Panc1 (cell line): Measurements from ENCODE around the gene COL11A1. TPM values are rescaled to one million over a fixed set of nuclear protein-coding genes. Genes with fewer than 3 reads are reported as not detected.
"Not testable (repeated sequence)": the region's sequence is repeated elsewhere in the genome, so short reads cannot be mapped to it uniquely, and the experiment has no call there.

Source experiments
- ATAC-seq: fragments of 200-7000 bp; cut with Tn5 transposase; 2 replicates; pipeline ENCODE4 v1.9.1; 2020; ENCODE audit warnings: mild to moderate bottlenecking, moderate library complexity
- BruUV-seq: library from RNA; stranded (reverse); fragments of 400-500 nt; replicated peaks from 2 replicates; lab custom pipeline; 2021; lab: Mats Ljungman, UMichigan
- CTCF ChIA-PET: fragments of 300-600 bp; sonication (Branson Sonifier 250); formaldehyde crosslinking; loops from one replicate; lab custom pipeline; 2022; ENCODE audit warnings: antibody characterized with exemption; lab: Charles Lee
- POLR2A ChIA-PET: fragments of 300-600 bp; sonication (Branson Sonifier 250); formaldehyde crosslinking; loops from one replicate; lab custom pipeline; 2022; ENCODE audit warnings: antibody characterized with exemption; lab: Charles Lee
- DNase-seq: peaks from one replicate; pipeline ENCODE4 v3.0.0-alpha.2; 2010; ENCODE audit warnings: low read depth, low spot score
- H3K27ac ChIP-seq: 2 replicates; pipeline ENCODE4 v1.5.1; 2011; ENCODE audit warnings: mild to moderate bottlenecking, low read length, inconsistent platforms
- H3K27me3 ChIP-seq: fragments of 200-500 bp; sonication (Bioruptor generic); 2 replicates; pipeline ENCODE4 v1.6.0; 2014; ENCODE audit warnings: low read length, inconsistent platforms; ENCODE audit not compliant: control insufficient read depth, insufficient read depth
- H3K36me3 ChIP-seq: fragments of 200-500 bp; sonication (Bioruptor generic); 2 replicates; pipeline ENCODE4 v1.5.1; 2014; ENCODE audit warnings: inconsistent platforms, mild to moderate bottlenecking, low read length, moderate library complexity; ENCODE audit not compliant: control insufficient read depth, insufficient read depth
- H3K4me1 ChIP-seq: 2 replicates; pipeline ENCODE4 v1.5.1; 2011; ENCODE audit warnings: inconsistent platforms, mild to moderate bottlenecking, low read length, moderate library complexity; ENCODE audit not compliant: control insufficient read depth, insufficient read depth
- H3K4me3 ChIP-seq, 2 experiments: 2 replicates each; pipeline ENCODE4 v1.5.1; 2011 to 2012; ENCODE audit warnings: low read depth in 2 of 2, low read length in 2 of 2, mild to moderate bottlenecking in 2 of 2, inconsistent platforms in 1 of 2, moderate library complexity in 1 of 2
- H3K9me3 ChIP-seq: fragments of 200-500 bp; sonication (Bioruptor generic); 2 replicates; pipeline ENCODE4 v1.5.1; 2014; ENCODE audit warnings: low read depth, mild to moderate bottlenecking, inconsistent platforms, low read length, moderate library complexity; ENCODE audit not compliant: control insufficient read depth, insufficient read depth
- POLR2AphosphoS5 ChIP-seq: IDR thresholded peaks from 2 replicates; pipeline ENCODE4 v1.6.1; 2012; ENCODE audit warnings: mild to moderate bottlenecking, low read depth, low read length, moderate library complexity
- SIN3A ChIP-seq: IDR thresholded peaks from 2 replicates; pipeline ENCODE4 v1.6.1; 2012; ENCODE audit warnings: low read depth, mild to moderate bottlenecking, low read length, moderate library complexity, borderline replicate concordance; ENCODE audit not compliant: insufficient read depth
- TCF7L2 ChIP-seq: IDR thresholded peaks from 2 replicates; pipeline ENCODE4 v1.6.1; 2011; ENCODE audit warnings: mild to moderate bottlenecking, low read depth, low read length, inconsistent platforms
- in situ Hi-C: cut with HindIII; loops from 2 replicates; pipeline ENCODE4 v1.10.0; 2016; ENCODE audit warnings: low sequenced_read_pairs, low pct_unique_long_range_greater_than_20kb
- intact Hi-C: fragments of 100-400 bp; cut with micrococcal nuclease; formaldehyde crosslinking; loops from one replicate; pipeline ENCODE4 v1.10.0; 2022; ENCODE audit not compliant: unreplicated experiment
- total RNA-seq: library from RNA; stranded (reverse); gene quantifications from one replicate; pipeline ENCODE4 v1.2.1, GENCODE V29; 2021; ENCODE audit not compliant: unreplicated experiment
- TF ChIP-seq, protein P1 (sequence below): fragments of 450-650 bp; IDR thresholded peaks from 2 replicates; pipeline ENCODE4 v1.5.1; 2017; ENCODE audit warnings: mild to moderate bottlenecking
- TF ChIP-seq, protein P2 (sequence below), 2 experiments: IDR thresholded peaks; 2 replicates each; pipeline ENCODE4 v1.6.1; 2011 to 2012; ENCODE audit warnings: low read depth in 2 of 2, control low read depth in 1 of 2, low read length in 1 of 2, mild to moderate bottlenecking in 1 of 2, moderate library complexity in 1 of 2; ENCODE audit not compliant: insufficient read depth in 1 of 2

COL11A1 gene
- total RNA-seq, 1 experiment from 2014 or later, result 106 TPM

DNA sequence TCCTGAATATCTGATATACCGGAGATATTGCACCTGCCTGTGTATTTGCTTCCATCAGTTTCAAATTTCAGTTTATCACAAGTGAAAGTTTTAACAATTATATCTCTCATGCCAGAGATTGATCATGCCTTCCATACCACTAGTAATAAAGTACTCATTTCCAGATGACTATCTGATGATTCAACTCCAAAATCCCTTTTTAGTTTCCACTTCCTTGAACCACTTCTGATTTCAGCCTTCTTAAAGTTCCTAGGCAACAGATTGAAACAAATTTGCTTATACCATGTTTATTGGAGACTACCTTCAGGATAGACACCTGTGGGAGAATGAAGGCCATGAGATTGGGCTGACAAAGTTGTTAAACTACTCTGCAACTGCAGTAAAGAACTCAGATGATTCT is 21.5 kb upstream of the COL11A1 start:
- H3K4me1 ChIP-seq, result no peaks in the 10 kb centered on the region
- DNase-seq (no peak), ATAC-seq (no peak)
- BruUV-seq, result no TSS peak
- H3K27ac ChIP-seq, result no peak overlapping the region
- intact Hi-C loops, result no loop called here
- no peaks in the 10 kb centered on the region for H3K27me3 ChIP-seq
- POLR2A ChIA-PET, result no interaction called here
- TF ChIP-seq TCF7L2 (no peak), POLR2AphosphoS5 (no peak), SIN3A (no peak)
- TF ChIP-seq, protein P1, sequence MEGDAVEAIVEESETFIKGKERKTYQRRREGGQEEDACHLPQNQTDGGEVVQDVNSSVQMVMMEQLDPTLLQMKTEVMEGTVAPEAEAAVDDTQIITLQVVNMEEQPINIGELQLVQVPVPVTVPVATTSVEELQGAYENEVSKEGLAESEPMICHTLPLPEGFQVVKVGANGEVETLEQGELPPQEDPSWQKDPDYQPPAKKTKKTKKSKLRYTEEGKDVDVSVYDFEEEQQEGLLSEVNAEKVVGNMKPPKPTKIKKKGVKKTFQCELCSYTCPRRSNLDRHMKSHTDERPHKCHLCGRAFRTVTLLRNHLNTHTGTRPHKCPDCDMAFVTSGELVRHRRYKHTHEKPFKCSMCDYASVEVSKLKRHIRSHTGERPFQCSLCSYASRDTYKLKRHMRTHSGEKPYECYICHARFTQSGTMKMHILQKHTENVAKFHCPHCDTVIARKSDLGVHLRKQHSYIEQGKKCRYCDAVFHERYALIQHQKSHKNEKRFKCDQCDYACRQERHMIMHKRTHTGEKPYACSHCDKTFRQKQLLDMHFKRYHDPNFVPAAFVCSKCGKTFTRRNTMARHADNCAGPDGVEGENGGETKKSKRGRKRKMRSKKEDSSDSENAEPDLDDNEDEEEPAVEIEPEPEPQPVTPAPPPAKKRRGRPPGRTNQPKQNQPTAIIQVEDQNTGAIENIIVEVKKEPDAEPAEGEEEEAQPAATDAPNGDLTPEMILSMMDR, result no peak
- TF ChIP-seq, protein P2, sequence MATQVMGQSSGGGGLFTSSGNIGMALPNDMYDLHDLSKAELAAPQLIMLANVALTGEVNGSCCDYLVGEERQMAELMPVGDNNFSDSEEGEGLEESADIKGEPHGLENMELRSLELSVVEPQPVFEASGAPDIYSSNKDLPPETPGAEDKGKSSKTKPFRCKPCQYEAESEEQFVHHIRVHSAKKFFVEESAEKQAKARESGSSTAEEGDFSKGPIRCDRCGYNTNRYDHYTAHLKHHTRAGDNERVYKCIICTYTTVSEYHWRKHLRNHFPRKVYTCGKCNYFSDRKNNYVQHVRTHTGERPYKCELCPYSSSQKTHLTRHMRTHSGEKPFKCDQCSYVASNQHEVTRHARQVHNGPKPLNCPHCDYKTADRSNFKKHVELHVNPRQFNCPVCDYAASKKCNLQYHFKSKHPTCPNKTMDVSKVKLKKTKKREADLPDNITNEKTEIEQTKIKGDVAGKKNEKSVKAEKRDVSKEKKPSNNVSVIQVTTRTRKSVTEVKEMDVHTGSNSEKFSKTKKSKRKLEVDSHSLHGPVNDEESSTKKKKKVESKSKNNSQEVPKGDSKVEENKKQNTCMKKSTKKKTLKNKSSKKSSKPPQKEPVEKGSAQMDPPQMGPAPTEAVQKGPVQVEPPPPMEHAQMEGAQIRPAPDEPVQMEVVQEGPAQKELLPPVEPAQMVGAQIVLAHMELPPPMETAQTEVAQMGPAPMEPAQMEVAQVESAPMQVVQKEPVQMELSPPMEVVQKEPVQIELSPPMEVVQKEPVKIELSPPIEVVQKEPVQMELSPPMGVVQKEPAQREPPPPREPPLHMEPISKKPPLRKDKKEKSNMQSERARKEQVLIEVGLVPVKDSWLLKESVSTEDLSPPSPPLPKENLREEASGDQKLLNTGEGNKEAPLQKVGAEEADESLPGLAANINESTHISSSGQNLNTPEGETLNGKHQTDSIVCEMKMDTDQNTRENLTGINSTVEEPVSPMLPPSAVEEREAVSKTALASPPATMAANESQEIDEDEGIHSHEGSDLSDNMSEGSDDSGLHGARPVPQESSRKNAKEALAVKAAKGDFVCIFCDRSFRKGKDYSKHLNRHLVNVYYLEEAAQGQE (IDR thresholded peaks at IDR 0.05; ENCODE audit: insufficient read depth in 1 of 2, low read depth in 2 of 2, low read length in 1 of 2), result no peak
- CTCF ChIA-PET, result no interaction called here
- in situ Hi-C loops, result no loop called here
- no peaks in the 10 kb centered on the region for H3K9me3 ChIP-seq
- H3K36me3 ChIP-seq, result no peaks in the 10 kb centered on the region
- no peak overlapping the region for H3K4me3 ChIP-seq

DNA sequence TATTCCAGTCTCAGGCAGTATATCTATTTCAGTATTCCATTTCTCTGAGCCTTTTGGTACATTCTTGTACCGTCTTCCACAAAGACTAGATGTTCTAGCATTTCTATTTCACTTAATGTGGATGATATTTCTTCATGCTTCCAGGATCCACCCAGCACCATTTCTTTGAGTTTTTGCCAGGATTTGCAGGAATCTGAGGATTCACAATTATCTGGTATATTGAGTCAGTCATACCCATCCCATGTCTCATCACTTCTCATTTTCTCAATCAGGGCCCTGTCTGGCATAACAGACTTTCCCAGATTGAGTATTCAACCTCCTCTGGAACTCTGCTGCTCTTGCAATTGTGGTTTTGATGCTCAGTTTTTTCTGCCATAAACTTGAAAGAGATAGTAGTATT is 20.9 kb upstream of the COL11A1 start:
- no peak for DNase-seq
- no peaks in the 10 kb centered on the region for H3K4me1 ChIP-seq
- ChIA-PET POLR2A (no interaction called here), CTCF (no interaction called here)
- intact Hi-C loops (no loop called here), in situ Hi-C loops (no loop called here)
- no peak for ATAC-seq
- H3K9me3 ChIP-seq, result no peaks in the 10 kb centered on the region
- no peak overlapping the region for H3K4me3 ChIP-seq
- H3K27me3 ChIP-seq, result no peaks in the 10 kb centered on the region
- no peak overlapping the region for H3K27ac ChIP-seq
- H3K36me3 ChIP-seq, result no peaks in the 10 kb centered on the region
- no peak for TF ChIP-seq TCF7L2
- TF ChIP-seq, protein P2 (IDR thresholded peaks at IDR 0.05; ENCODE audit: insufficient read depth in 1 of 2, low read depth in 2 of 2, low read length in 1 of 2), result no peak
- no peak for TF ChIP-seq POLR2AphosphoS5
- no peak for TF ChIP-seq SIN3A
- TF ChIP-seq, protein P1, result no peak
- BruUV-seq, result no TSS peak

DNA sequence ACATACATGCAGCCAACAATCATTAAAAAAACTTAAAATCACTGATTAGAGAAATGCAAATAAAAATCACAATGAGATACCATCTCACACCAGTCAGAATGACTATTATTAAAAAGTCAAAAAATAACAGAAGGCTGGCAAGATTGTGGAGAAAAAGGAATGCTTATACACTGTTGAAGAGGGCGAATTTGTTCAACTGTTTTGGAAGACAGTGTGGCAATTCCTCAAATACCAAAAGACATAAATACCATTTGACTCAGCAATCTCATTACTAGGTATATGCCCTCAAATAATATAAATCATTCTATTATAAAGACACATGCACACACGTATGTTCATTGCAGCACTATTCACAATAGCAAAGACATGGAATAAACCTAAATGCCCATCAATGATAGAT is 19.9 kb upstream of the COL11A1 start:
- H3K36me3 ChIP-seq, H3K27ac ChIP-seq, ATAC-seq, in situ Hi-C loops, BruUV-seq, DNase-seq, H3K4me3 ChIP-seq, H3K27me3 ChIP-seq, intact Hi-C loops, POLR2A ChIA-PET, H3K4me1 ChIP-seq, H3K9me3 ChIP-seq, CTCF ChIA-PET: not testable (repeated sequence)
